Activated B cell treated with CpG ODN at 0.5 μM for 24 hours (primary cell): ENCODE data around the gene PSMD3. TPM values are rescaled to one million over a fixed set of nuclear protein-coding genes. Genes with fewer than 3 reads are reported as not detected.

ENCODE experiments used
- ATAC-seq: fragments of 200-7000 bp; cut with Tn5 transposase; one replicate; pipeline ENCODE4 v1.10.0; 2021; ENCODE audit warnings: low read depth, mild to moderate bottlenecking, moderate library complexity
- CTCF ChIA-PET: fragments of 350-600 bp; sonication (Branson Sonifier 250); formaldehyde crosslinking; loops from one replicate; lab custom pipeline; 2021; ENCODE audit warnings: antibody characterized with exemption; lab: Charles Lee
- POLR2A ChIA-PET: fragments of 350-600 bp; sonication (Branson Sonifier 250); formaldehyde crosslinking; loops from one replicate; lab custom pipeline; 2021; ENCODE audit warnings: antibody characterized with exemption; lab: Charles Lee
- DNase-seq: peaks from one replicate; pipeline ENCODE4 v3.0.0; 2022
- H3K27ac Mint-ChIP-seq: one replicate; pipeline ENCODE4 v1.8.0; 2020; ENCODE audit warnings: mixed read lengths
- H3K27me3 Mint-ChIP-seq: one replicate; pipeline ENCODE4 v1.8.0; 2021; ENCODE audit warnings: mixed read lengths
- H3K36me3 Mint-ChIP-seq: one replicate; pipeline ENCODE4 v1.8.0; 2021; ENCODE audit warnings: low read depth, mixed read lengths
- H3K4me1 Mint-ChIP-seq: one replicate; pipeline ENCODE4 v1.8.0; 2021; ENCODE audit warnings: mixed read lengths
- H3K4me3 Mint-ChIP-seq: one replicate; pipeline ENCODE4 v1.8.0; 2020; ENCODE audit warnings: mild to moderate bottlenecking, mixed read lengths
- H3K9me3 Mint-ChIP-seq: one replicate; pipeline ENCODE4 v1.8.0; 2020; ENCODE audit warnings: mixed read lengths
- intact Hi-C: fragments of 100-400 bp; cut with micrococcal nuclease; formaldehyde crosslinking; loops from one replicate; pipeline ENCODE4 v1.15.1; 2024
- total RNA-seq: library from RNA; stranded (reverse); gene quantifications from 2 replicates; pipeline ENCODE4 v1.2.3, GENCODE V29; 2022
- TF ChIP-seq, protein P1 (sequence below): fragments of 200-600 bp; IDR thresholded peaks from one replicate; pipeline ENCODE4 v1.8.0; 2022; ENCODE audit warnings: antibody characterized with exemption, mild to moderate bottlenecking

The PSMD3 gene
- total RNA-seq, 1 donor from 2014 or later = 127 TPM

DNA sequence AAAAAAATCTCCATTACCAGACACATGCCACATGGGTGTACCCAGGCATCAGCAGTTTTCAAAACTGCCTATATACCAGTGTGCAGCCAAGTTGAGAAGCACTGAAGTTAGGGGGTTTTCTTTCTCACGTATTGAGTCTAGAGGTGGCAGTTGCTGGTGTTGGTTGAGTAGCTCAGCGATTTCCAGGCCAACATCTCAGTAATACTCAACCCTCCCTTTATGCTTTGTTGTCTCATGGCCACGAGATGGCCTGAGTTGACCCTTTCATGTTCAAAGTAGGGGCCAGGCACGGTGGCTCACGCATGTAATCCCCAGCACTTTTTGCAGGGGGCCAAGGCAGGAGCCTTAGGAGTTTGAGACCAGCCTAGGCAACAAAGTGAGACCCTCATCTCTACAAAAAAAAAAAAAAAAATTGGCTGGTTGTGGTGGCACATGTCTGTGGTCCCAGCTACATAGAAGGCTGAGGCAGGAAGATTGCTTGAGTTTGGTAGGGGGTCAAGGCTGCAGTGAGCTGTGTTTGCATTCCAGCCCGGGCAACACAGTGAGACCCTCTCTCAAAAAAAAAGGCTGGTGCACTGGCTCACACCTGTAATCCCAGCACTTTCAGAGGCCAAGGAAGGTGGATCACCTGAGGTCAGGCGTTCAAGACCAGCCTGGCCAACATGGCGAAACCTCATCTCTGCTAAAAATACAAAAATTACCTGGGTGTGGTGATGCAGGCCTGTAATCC lies 42.3 kb upstream of the PSMD3 start:
- H3K36me3 Mint-ChIP-seq = no peaks in the 10 kb centered on the region
- H3K4me3 Mint-ChIP-seq = no peak overlapping the region
- ChIA-PET POLR2A (interaction anchor here (1.7 kb wide), 1 partner anchor 42 kb away, joined by 6 read pairs; the partner anchor contains the start of gene PSMD3), CTCF (no interaction called here)
- TF ChIP-seq, protein P1, sequence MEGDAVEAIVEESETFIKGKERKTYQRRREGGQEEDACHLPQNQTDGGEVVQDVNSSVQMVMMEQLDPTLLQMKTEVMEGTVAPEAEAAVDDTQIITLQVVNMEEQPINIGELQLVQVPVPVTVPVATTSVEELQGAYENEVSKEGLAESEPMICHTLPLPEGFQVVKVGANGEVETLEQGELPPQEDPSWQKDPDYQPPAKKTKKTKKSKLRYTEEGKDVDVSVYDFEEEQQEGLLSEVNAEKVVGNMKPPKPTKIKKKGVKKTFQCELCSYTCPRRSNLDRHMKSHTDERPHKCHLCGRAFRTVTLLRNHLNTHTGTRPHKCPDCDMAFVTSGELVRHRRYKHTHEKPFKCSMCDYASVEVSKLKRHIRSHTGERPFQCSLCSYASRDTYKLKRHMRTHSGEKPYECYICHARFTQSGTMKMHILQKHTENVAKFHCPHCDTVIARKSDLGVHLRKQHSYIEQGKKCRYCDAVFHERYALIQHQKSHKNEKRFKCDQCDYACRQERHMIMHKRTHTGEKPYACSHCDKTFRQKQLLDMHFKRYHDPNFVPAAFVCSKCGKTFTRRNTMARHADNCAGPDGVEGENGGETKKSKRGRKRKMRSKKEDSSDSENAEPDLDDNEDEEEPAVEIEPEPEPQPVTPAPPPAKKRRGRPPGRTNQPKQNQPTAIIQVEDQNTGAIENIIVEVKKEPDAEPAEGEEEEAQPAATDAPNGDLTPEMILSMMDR = no peak
- H3K9me3 Mint-ChIP-seq = no peaks in the 10 kb centered on the region
- no peak overlapping the region for H3K27ac Mint-ChIP-seq
- peaks cover 11% of the 10 kb centered on the region for H3K4me1 Mint-ChIP-seq
- no peak for ATAC-seq
- no peak for DNase-seq
- no peaks in the 10 kb centered on the region for H3K27me3 Mint-ChIP-seq
- intact Hi-C loops = no loop called here

DNA sequence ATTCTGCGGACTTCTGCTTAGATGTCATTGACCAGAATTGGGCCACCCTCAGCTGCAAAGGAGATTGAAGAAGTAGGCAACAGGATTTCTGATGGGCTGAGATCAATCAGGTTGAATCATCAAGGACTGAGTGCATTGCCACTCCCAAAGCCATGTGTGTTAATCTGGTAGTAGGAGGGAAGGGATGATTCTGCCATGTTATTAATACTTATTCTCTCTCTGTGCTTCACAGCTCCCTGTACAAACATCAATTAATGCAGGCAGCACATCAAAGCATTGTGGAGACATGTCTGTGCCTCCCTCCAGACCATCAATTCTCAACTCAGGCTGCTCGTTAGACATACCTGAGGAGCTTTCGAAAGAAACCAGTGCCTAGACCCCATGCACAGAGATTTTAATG lies 41.5 kb upstream of the PSMD3 start:
- intact Hi-C loops = no loop called here
- Mint-ChIP-seq H3K27me3 (no peaks in the 10 kb centered on the region), H3K4me3 (no peak overlapping the region), H3K27ac (no peak overlapping the region), H3K36me3 (no peaks in the 10 kb centered on the region), H3K9me3 (no peaks in the 10 kb centered on the region), H3K4me1 (peaks cover 12% of the 10 kb centered on the region)
- ChIA-PET CTCF (interaction anchor here (1.0 to 2.0 kb wide), 2 partner anchors 20 to 66 kb away, joined by 4 read pairs; no protein-coding TSS in a partner anchor), POLR2A (interaction anchor here (1.7 kb wide), 1 partner anchor 41 kb away, joined by 6 read pairs; the partner anchor contains the start of gene PSMD3)
- ATAC-seq (no peak), DNase-seq (no peak)
- TF ChIP-seq, protein P1 = no peak

DNA sequence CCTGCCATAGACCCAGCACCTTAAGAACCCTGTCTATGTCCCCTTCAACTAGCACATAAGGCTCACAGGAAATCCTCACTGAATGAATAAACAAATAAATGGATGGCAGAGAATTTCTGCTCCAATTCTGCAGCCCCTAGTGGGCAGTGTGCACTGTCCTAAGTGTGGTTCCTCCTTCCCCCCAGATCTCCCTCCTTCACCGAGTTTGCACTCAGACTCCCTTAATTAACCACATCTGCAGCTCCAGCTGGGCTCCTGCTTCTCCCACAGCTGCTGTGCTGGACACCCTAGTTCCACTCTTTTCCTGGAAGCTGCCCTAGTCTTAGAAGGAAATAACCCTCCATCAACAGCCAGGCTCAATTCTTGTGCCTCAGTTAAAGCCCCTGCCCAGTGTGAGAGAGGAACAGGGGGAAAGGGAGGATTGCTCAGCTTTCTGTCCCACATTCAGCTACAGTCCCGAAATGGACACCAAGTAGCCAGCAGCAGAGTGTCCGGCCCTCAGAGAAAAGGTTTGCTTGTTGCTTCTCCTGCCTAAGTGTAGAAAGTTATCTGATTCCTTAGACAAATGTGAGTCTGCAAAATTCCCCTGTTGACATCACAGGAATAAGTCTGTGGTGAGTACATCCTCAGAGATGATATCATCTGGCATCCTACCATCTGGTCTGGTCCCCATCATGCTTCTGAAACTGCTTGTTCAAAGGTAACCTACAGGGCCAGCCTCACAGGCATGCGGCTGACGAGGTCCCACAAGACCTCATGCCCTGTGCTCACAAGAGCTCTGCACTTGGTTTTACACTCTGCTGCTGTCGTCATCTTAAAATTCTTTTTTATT lies 40.8 kb upstream of the PSMD3 start:
- H3K27ac Mint-ChIP-seq = no peak overlapping the region
- DNase-seq (no peak), ATAC-seq (peak; percentile 70)
- peaks cover 12% of the 10 kb centered on the region for H3K4me1 Mint-ChIP-seq
- no peaks in the 10 kb centered on the region for H3K27me3 Mint-ChIP-seq
- POLR2A ChIA-PET = no interaction called here
- CTCF ChIA-PET = interaction anchor here (1.0 to 2.0 kb wide), 2 partner anchors 19 to 67 kb away, joined by 4 read pairs; no protein-coding TSS in a partner anchor
- no peaks in the 10 kb centered on the region for H3K9me3 Mint-ChIP-seq
- H3K4me3 Mint-ChIP-seq = no peak overlapping the region
- intact Hi-C loops = no loop called here
- no peaks in the 10 kb centered on the region for H3K36me3 Mint-ChIP-seq
- TF ChIP-seq, protein P1 = no peak

DNA sequence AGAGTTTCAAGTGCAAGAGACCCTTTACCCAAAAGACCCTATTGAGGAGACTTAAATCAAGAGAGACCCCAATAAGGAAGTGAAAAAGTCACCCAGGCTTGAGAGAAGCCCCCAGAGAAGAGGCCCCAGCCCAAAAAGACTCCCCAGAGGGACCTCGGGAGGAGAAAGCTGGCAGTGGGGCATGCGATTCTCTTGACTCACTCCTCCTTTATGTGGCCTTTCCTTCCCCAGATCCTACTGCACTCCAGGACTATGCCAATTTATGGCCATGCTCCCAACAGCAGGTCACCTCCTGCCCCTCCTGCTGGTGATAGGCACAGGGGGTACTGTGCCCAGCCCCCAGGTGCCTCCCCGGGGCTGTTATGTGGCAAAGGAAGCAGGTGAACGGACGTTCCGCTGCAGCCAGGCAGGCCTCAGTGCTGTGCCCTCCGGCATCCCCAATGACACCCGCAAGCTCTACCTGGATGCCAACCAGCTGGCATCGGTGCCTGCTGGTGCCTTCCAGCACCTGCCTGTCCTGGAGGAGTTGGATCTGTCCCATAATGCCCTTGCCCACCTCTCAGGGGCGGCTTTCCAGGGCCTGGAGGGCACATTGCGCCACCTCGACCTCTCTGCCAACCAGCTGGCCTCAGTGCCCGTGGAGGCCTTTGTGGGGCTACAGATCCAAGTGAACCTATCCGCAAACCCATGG lies 36.8 kb upstream of the PSMD3 start:
- Mint-ChIP-seq H3K27ac (no peak overlapping the region), H3K36me3 (no peaks in the 10 kb centered on the region), H3K4me3 (no peak overlapping the region), H3K9me3 (no peaks in the 10 kb centered on the region), H3K27me3 (no peaks in the 10 kb centered on the region), H3K4me1 (peaks cover 26% of the 10 kb centered on the region)
- intact Hi-C loops = no loop called here
- POLR2A ChIA-PET = interaction anchor here (1.0 kb wide), 1 partner anchor 159 kb away, joined by 3 read pairs; no protein-coding TSS in a partner anchor
- DNase-seq (no peak), ATAC-seq (no peak)
- TF ChIP-seq, protein P1 = no peak
- CTCF ChIA-PET = no interaction called here
